Islet of Langerhans (tissue), 1 donor: Measurements from ENCODE around the gene SGK2.
"Not testable (repeated sequence)": the region's sequence is repeated elsewhere in the genome, so short reads cannot be mapped to it uniquely, and the experiment has no call there.

Source experiments
- FAIRE-seq: peaks from one replicate; lab custom pipeline; 2011; peaks lifted over from hg19 to GRCh38; lab: Jason Lieb, UNC

The SGK2 gene

DNA sequence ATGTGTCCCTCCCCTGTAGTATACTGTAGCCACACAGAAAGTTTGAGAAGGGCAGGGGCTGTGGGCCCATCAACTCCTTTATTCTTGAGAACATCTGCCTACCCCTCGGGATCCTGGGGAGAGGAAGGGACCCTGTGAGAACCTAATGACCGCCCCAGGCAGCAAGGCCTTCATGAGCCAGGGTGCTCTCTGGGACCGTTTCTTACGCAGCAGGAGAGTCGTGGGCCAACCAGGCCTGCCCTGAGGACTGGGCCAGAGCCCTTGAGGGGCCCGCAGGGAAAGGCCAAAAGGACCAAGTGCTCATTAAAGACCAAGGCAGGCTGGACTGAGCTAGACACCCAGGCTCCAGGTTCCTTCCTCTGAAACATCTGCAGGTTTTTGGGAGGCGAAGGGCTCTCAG, 5.2 kb downstream of the SGK2 start:
- FAIRE-seq: no peak

GRCh38 chr20:43564455-43564854, 5.6 kb downstream of the SGK2 start:
- no peak for FAIRE-seq

DNA sequence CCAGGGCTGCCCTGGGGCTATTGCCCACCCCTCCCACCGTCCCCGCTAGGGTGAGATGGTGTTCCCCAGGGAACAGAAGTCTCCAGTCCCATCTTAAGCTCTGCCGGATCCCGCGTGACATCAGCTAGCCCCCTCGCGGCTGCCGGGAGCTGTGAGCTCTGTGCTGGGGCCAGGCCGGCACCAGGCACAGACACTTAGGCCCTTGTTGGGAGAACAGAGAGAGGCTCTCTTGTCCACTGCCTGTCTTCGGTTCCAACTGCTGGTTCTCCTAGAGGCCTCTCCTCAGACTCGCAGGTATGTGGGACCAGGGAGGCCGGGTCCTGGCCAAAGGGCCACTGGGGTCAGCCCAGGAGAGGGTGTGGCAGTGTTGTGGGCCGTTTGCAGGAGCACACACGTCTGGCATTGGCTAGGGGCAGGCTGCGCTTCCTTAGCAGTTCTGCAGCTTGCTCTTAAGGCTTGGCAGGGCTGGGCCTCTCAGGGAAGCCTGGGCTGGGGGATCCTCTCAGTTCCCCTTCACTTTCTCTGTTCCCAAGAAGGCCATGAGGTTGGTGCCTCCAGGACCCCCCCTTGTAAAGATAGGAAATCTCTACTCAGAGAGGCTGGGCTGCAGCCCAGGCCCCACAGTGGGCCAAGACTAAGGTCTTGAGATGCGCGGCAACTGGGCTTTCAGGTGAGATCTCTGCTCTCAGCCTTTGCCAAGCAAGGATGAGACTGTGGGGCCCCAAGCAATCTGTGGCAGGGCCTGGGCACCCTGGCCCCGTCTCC, 6.3 kb downstream of the SGK2 start:
- no peak for FAIRE-seq

DNA sequence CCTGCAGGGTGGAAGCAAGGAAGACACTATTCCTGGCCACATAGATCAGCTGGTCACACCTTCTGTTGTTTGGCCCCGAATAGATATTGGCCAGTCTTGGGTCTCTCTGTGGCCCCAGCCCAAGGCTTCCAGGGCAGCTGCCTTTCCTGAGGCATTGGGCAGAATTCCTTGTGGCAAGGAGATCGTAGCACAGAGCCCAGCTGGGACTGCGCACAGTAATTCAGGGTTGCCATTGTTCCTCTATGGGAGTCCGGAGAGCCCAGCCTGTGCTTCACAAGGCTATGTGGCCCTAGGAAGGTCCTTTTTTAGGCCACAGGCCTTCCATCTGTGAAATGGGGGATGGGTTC, 6.9 kb downstream of the SGK2 start:
- no peak for FAIRE-seq

DNA sequence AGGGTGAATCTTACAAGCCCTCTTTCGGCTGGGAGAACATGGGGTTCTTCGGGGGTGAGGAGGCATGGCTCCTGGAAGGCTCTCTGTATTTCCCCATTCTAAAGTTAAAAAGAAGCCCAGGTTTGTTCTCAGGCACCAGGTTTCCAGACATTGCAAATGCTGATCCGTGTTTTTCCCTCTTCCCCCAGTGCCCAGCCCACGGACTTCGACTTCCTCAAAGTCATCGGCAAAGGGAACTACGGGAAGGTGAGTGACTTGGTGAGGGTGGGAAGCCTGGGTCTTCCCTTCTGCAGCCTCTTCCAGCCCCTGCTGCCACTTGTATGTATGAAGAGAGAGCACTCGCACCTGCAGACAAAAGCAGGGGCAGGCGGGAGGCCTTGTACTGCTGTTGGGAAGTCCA, 8.7 kb downstream of the SGK2 start:
- no peak for FAIRE-seq

DNA sequence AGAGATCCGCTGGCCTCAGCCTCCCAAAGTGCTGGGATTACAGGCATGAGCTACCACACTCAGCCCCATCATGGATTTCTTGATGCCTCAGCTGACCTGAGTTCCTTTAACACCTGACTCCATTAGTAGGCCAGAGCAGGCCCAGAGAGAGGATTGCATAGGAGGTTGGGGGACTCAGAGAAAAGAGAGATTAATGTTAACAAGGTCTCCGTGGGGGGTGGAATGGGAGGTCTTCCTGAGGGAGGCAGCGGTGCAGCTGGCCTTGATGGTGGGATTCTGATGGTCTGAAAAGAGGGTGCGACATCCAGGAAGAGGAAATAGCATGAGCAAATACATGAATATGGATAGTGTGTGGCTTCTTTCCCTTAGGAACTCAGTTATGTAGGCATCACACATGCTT, 9.9 kb downstream of the SGK2 start:
- FAIRE-seq: no peak

DNA sequence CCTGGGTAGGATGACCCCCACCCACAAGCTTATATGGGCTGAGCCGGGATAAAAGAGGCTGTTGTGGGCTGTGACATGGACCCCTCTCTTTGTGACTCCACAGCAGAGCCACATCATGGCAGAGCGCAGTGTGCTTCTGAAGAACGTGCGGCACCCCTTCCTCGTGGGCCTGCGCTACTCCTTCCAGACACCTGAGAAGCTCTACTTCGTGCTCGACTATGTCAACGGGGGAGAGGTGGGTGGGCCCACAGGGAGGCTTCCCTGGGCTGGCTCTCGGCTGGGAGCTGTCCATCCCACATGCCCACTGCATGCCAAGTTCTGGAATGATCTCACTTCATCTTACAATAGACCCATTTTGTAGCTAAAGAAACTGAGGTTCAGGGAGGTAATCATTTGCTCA, 10.5 kb downstream of the SGK2 start:
- no peak for FAIRE-seq

GRCh38 chr20:43570496-43570895, 11.7 kb downstream of the SGK2 start:
- no peak for FAIRE-seq

- FAIRE-seq: no peak
These were observed 12.5 kb downstream of the SGK2 start for GRCh38 chr20:43571310-43571709.

DNA sequence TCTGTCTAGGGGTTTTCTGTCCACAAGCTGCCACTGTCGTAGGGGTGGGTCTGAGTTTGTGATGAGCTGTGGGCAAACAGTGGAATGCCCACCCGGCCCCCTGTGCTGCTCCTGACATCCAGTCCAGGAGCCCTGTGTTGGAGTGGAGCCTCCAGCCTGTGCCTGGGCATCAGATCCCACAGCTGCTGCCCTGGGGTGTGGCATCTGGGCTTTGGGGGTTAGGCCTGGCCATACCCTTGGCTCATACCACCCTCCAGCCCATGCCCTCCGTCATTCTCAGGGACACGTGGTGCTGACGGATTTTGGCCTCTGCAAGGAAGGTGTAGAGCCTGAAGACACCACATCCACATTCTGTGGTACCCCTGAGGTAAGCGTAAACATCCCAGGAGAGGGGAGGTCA, 12.9 kb downstream of the SGK2 start:
- FAIRE-seq: no peak

DNA sequence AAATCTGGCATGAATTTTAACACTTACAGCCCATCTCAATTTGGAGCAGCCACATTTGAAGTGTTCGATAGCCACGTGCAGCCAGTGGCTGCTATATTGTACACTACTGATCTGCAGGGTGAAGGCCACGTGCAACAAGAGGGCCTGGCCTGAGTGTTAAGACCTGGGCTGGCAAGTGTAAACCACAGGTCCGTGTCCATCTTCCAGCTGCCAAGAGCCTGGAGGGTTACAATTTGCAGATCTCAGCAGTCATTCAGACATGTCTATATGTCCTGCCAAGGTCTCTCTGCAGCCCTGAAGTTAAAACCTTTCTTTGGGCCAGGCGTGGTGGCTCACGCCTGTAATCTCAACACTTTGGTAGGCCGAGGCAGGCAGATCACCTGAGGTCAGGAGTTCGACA, 14.1 kb downstream of the SGK2 start:
- FAIRE-seq: no peak

DNA sequence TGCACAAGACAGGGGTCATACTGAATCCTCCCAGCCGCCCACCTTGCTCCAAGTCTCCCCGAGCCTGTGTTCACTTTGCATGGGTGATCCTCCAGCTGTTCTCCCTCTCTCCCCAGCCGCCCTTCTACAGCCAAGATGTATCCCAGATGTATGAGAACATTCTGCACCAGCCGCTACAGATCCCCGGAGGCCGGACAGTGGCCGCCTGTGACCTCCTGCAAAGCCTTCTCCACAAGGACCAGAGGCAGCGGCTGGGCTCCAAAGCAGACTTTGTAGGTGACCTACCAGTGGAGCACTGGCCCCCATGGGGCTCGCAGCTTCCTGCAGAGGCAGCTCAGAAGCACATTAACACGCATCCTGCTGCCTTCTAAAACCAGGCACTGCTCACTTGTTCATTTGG, 17.3 kb downstream of the SGK2 start:
- no peak for FAIRE-seq

DNA sequence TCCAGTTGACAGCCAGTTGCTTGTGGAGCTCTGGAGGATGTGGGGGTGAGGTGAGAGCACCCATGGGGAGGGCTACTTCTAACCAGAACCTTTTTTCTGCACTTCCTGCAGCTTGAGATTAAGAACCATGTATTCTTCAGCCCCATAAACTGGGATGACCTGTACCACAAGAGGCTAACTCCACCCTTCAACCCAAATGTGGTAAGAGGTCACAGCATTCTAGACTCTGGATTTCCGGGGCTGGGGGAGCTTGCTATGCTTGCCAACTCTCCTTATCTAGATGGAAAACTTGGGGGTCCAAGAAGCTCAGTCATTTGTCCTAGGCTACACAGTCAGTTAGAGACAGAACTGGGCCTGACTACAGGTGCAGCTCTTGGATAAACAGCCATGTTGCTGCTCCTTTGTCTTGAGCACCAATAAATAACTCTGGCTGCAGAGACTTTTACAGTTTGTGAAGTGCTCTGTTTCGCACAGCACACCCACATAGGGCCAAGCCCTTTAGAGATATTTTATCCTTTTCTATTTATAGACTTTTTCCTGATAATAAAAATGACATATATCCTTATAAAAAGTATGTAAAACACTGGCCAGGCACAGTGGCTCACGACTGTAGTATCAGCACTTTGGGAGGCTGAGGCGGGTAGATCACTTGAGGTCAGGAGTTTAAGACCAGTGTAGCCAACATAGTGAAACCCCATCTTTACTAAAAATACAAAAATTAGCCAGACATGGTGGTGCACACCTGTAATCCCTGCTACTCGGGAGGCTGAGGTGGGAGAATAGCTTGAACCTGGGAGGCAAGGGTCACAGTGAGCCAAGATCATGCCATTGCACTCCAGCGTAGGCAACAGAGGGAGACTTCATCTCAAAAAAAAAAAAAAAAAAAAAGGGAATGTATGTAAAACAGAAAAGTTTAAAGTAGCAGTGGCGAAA, 21.3 kb downstream of the SGK2 start:
- FAIRE-seq: no peak

DNA sequence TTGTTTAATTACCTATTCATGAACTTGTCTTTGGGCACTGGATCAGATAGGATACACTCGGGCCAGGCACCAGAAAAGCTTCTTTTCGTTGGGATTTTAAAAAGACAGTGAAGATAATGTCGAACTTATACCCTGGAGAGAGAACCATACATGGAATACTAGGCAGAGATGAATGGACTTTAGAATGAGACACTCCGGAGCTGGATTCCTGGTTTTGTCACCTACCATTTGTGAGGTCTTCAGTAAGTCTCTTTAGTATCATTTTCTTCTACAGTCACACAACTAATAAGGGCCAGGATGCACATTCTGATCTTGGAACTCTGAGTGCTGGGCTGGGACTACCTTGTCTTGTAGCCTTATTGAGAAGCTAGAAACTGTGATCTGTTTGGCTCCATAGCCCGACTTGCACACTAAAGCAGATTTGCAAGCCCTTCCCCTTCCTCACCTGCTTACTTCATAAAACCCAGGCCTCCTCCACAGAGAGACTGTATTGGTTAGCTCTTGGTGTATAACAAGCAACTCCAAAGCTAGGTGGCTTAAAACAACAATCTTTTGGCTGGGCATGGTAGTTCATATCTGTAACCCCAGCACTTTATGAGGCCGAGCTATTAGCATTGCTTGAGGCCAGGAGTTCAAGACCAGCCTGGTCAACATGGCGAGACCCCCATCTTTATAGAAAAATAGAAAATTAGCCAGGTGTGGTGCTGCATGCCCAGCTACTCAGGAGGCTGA, 24.5 kb downstream of the SGK2 start:
- no peak for FAIRE-seq

DNA sequence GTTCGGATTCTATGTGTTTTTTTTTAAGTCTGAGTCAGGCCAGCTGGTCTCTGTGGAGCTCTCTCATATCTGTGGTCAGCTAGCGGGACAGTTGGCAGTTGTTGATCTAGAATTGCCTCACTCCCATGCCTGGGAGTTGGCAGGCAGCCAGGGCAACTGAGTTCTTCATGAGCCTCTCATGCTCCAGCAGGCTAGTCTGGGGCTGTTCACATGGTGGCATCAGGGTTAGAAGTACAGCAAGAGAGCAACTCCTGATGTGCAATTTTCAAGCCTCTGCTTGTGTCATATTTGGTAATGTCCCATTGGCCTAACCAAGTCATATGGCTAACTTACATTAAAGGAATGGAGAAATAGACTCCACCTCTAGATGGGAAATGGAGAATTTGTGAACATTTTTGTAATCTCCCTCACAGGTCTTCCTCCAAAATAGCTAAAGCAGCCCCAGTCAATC, 25.2 kb downstream of the SGK2 start:
- FAIRE-seq: no peak

DNA sequence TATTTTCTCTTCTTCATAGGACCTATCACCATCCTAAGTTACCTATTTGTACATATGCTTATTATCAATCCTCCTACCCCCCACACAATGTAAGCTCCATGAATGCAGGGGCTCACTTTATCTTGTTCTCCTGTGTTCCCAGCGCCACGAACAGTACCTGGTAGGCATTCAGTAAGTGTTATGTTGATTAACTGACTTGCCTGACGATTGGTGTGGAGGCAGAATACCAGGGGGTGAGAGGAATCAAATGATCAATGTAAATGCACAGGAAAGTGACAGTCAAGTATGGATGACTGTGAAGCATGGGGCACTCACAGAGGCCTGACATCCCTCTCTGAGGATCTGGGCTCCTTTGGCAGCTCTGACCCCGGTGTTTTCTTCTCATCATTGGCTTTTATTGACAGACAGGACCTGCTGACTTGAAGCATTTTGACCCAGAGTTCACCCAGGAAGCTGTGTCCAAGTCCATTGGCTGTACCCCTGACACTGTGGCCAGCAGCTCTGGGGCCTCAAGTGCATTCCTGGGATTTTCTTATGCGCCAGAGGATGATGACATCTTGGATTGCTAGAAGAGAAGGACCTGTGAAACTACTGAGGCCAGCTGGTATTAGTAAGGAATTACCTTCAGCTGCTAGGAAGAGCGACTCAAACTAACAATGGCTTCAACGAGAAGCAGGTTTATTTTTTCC, 25.8 kb downstream of the SGK2 start:
- FAIRE-seq: no peak

- no peak for FAIRE-seq
These were observed 27.8 kb downstream of the SGK2 start for GRCh38 chr20:43586641-43587040.

- not testable (repeated sequence) for FAIRE-seq
These were observed 29.7 kb downstream of the SGK2 start for GRCh38 chr20:43588526-43588925.

DNA sequence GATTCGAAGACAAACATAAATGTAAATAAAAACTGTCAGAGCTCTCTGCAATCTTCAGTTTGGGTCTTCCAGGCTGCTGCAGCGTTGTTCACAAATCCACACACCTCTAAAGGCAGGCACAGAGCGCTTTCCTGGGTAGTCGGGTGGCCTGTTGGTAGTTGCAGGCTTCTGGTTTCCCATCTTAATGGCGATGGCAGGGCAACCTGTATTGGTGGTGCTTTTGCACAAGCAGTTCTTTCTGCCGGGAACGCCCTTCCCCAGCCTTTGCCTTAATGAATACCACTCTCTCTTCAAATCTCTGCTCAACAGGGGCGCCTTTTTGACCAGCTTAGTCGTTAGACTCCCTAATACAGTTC, 31.2 kb downstream of the SGK2 start:
- FAIRE-seq: no peak

- FAIRE-seq: no peak
These were observed 31.8 kb downstream of the SGK2 start, which contains the start of gene IFT52 for GRCh38 chr20:43590392-43591303. Gene IFT52 (plus strand): TSS chr20:43590937. CDS start chr20:43594699, 3,762 bp downstream.

DNA sequence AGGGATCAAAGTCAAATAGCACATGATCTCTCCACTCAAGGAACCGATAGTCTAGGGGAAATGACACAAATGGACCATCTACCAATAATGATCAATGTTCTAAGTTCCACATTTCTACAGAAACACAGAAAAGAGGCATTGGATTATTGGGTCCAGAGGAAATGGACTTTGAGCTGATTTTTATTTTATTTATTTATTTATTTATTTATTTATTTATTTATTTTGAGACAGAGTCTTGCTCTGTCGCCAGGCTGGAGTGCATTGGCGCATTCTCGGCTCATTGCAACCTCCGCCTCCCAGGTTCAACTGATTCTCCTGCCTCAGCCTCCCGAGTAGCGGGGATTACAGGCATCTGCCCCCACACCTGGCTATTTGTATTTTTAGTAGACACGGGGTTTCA, 43.1 kb downstream of the SGK2 start:
- FAIRE-seq: not testable (repeated sequence)
